Endothelial cell of umbilical vein (primary cell): ENCODE data around the gene DMPK.

ENCODE experiments used
- POLR2AphosphoS5 ChIP-seq: IDR thresholded peaks from 2 replicates; pipeline ENCODE4 v1.6.1; 2012; ENCODE audit warnings: low read depth, mild to moderate bottlenecking, control low read depth, low read length, moderate library complexity; ENCODE audit not compliant: insufficient read depth
- TF ChIP-seq, protein P1 (sequence below), 2 donors: IDR thresholded peaks; 1 replicate in 1 of 2; 2 replicates in 1 of 2; pipeline ENCODE4 v1.5.1; 2011; ENCODE audit warnings: low read length in 2 of 2, mild to moderate bottlenecking in 2 of 2, moderate library complexity in 2 of 2, control low read depth in 1 of 2, inconsistent platforms in 1 of 2, low read depth in 1 of 2; ENCODE audit not compliant: insufficient read depth in 1 of 2; ENCODE audit errors: extremely low read depth in 1 of 2

DNA sequence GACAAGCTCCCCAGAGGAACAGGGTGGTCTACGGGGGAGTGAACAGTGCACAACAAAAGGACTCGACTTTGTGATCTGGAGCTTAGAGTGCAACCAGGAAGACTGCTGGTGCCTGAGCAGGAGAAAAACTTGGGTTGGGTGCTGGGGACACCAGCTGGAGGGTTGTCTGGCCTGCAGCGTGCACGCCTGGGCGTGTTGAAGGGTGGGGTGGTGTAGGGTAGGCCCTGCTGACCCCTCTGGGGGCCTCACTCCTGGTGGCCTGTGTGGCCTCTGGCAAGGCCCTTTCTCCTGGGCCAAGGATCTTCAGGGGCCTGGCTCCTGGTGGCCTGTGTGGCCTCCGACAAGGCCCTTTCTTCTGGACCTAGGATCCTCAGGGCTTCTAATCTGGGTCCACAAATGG, 37.5 kb upstream of the DMPK start:
- TF ChIP-seq POLR2AphosphoS5 = no peak
- TF ChIP-seq, protein P1, sequence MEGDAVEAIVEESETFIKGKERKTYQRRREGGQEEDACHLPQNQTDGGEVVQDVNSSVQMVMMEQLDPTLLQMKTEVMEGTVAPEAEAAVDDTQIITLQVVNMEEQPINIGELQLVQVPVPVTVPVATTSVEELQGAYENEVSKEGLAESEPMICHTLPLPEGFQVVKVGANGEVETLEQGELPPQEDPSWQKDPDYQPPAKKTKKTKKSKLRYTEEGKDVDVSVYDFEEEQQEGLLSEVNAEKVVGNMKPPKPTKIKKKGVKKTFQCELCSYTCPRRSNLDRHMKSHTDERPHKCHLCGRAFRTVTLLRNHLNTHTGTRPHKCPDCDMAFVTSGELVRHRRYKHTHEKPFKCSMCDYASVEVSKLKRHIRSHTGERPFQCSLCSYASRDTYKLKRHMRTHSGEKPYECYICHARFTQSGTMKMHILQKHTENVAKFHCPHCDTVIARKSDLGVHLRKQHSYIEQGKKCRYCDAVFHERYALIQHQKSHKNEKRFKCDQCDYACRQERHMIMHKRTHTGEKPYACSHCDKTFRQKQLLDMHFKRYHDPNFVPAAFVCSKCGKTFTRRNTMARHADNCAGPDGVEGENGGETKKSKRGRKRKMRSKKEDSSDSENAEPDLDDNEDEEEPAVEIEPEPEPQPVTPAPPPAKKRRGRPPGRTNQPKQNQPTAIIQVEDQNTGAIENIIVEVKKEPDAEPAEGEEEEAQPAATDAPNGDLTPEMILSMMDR (IDR thresholded peaks at IDR 0.05; ENCODE audit: extremely low read depth in 1 of 2, insufficient read depth in 1 of 2, low read depth in 1 of 2, low read length in 2 of 2) = no peak
